Measurements from ENCODE around the gene ATP2A3.

DNA sequence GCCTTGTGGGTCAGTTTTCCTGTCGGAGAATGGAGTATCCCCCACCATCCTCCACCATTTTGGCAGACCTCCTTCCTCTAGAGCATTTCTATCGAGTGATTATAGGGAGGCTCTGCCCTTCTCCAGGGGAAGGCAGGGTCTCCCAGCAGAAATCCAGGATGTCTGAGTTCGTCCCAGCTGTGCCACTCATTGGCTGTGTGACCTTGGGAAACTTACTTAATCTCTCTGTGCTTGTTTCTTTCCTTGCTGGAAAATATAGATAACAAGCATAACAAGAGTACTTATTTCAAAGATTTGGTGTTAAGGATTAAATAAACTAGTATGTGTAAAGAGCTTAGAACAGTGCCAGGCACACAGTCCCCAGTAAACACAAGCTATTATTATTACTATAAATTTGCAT, 14.8 kb downstream of the ATP2A3 start:
- TF ChIP-seq CTCF (IDR thresholded peaks at IDR 0.05): no peak
- no peak for TF ChIP-seq POLR2A (IDR thresholded peaks at IDR 0.05)
- no peak for TF ChIP-seq EP300 (IDR thresholded peaks at IDR 0.05; ENCODE audit: low read depth)

Measured in transverse colon (tissue), 3 donors.